Upper lobe of left lung (tissue), 4 donors: ENCODE data around the gene ITGA11.

Source experiments
- POLR2A ChIP-seq, 4 donors: fragments of 450-650 bp; IDR thresholded peaks; one replicate each; pipeline ENCODE4 v1.5.1; 2016 to 2017; ENCODE audit warnings: antibody characterized with exemption in 4 of 4, mild to moderate bottlenecking in 2 of 4
- POLR2AphosphoS5 ChIP-seq, 2 donors: sonication (generic); formaldehyde crosslinking; IDR thresholded peaks; one replicate each; pipeline ENCODE4 v1.5.1; 2017; ENCODE audit warnings: antibody characterized with exemption in 2 of 2
- TF ChIP-seq, protein P1 (sequence below), 6 experiments: fragments of 450-650 bp in 4 of 6; fragments of 200-600 bp in 2 of 6; sonication (generic) in 2 of 6; IDR thresholded peaks; one replicate each; pipeline ENCODE4 v1.5.1; 2016 to 2019; ENCODE audit warnings: antibody characterized with exemption in 6 of 6

DNA sequence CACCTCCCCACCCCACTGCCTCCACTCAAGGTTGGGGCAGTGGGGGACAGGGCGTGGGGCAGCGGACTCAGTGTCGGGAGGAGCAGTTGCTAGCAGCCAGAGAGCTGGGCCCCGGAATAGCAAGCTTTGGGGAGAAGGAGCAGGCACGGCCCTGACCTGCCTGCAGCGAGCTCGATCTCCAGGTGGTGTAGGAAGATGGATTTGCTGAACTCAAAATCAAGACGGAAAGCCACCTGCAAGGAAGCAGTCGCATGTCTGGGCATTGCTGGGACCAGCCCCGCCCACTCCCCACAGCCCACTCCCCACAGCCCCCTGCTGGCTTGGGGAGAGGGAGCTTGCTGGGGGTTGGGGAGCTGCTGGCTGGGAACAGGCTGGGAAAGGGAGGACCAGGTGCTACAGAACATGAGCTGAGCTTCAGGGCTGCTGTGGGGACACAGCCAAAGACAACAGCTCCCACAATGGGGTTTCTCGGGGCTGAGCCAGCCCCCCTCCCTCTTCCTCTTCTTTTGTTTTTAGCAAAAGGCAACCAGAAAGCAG is 116.4 kb downstream of the ITGA11 start:
- TF ChIP-seq, protein P1, sequence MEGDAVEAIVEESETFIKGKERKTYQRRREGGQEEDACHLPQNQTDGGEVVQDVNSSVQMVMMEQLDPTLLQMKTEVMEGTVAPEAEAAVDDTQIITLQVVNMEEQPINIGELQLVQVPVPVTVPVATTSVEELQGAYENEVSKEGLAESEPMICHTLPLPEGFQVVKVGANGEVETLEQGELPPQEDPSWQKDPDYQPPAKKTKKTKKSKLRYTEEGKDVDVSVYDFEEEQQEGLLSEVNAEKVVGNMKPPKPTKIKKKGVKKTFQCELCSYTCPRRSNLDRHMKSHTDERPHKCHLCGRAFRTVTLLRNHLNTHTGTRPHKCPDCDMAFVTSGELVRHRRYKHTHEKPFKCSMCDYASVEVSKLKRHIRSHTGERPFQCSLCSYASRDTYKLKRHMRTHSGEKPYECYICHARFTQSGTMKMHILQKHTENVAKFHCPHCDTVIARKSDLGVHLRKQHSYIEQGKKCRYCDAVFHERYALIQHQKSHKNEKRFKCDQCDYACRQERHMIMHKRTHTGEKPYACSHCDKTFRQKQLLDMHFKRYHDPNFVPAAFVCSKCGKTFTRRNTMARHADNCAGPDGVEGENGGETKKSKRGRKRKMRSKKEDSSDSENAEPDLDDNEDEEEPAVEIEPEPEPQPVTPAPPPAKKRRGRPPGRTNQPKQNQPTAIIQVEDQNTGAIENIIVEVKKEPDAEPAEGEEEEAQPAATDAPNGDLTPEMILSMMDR (IDR thresholded peaks at IDR 0.05): no peak
- TF ChIP-seq POLR2AphosphoS5 (IDR thresholded peaks at IDR 0.05) (no peak), POLR2A (IDR thresholded peaks at IDR 0.05) (no peak)
